ENCODE measurements around the gene STXBP2. TPM values are rescaled to one million over a fixed set of nuclear protein-coding genes. Genes with fewer than 3 reads are reported as not detected.
"Not testable (repeated sequence)": the region's sequence is repeated elsewhere in the genome, so short reads cannot be mapped to it uniquely, and the experiment has no call there.

STXBP2 gene
- total RNA-seq, 1 donor from 2014 or later = 96.3 TPM

DNA sequence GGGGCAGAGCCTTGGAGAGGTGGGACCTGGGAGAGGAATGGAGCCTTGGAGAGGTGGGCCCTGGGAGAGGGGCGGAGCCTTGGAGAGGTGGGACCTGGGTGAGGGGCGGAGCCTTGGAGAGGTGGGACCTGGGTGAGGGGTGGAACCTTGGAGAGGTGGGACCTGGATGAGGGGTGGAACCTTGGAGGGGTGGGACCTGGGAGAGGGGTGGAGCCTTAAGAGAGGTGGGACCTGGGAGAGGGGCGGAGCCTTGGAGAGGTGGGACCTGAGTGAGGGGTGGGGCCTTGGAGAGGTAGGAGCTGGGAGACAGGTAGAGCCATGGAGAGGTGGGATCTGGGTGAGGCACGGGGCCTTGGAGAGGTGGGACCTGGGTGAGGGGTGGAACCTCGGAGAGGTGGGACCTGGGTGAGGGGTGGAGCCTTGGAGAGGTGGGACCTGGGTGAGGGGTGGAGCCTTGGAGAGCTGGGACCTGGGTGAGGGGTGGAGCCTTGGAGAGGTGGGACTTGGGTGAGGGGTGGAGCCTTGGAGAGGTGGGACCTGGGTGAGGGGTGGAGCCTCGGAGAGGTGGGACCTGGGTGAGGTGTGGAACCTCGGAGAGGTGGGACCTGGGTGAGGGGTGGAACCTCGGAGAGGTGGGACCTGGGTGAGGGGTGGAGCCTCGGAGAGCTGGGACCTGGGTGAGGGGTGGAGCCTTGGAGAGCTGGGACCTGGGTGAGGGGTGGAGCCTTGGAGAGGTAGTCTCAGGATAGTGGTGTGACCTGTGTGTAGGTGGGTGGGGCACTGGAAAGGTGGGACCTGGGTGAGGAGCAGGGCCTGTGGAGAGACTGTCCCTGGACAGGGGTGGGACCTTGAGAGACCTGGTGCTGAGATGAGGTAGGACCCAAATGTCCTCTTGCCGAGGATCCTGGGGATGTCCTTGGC is 7.0 kb downstream of the STXBP2 start:
- DNase-seq (ENCODE audit: low spot score); H3K9me3 Mint-ChIP-seq; intact Hi-C loops (cut with micrococcal nuclease); H3K4me3 Mint-ChIP-seq (ENCODE audit: low read depth); H3K27ac Mint-ChIP-seq; H3K27me3 Mint-ChIP-seq (ENCODE audit: low read depth): not testable (repeated sequence)
- Mint-ChIP-seq H3K36me3 (ENCODE audit: low read depth) (peaks cover 31% of the 10 kb centered on the region), H3K4me1 (ENCODE audit: low read depth) (peaks cover 11% of the 10 kb centered on the region)

DNA sequence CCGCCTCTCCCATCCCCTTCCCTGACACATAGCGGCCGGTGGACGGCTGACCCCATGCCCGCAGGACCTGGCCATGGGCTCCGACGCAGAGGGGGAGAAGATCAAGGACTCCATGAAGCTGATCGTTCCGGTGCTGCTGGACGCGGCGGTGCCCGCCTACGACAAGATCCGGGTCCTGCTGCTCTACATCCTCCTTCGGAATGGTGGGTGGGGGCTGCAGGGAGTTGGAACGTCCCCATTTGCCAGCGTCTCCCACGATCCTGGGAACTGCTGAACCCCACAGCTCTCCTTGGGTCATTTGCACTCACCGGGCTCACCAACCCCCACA is 7.6 kb downstream of the STXBP2 start:
- Mint-ChIP-seq H3K4me1 (ENCODE audit: low read depth) (peaks cover 6% of the 10 kb centered on the region), H3K4me3 (ENCODE audit: low read depth) (no peak overlapping the region), H3K27me3 (ENCODE audit: low read depth) (no peaks in the 10 kb centered on the region), H3K9me3 (no peaks in the 10 kb centered on the region), H3K36me3 (ENCODE audit: low read depth) (peaks cover 31% of the 10 kb centered on the region), H3K27ac (no peak overlapping the region)
- no peak for DNase-seq (ENCODE audit: low spot score)
- intact Hi-C loops (cut with micrococcal nuclease) = no loop called here

DNA sequence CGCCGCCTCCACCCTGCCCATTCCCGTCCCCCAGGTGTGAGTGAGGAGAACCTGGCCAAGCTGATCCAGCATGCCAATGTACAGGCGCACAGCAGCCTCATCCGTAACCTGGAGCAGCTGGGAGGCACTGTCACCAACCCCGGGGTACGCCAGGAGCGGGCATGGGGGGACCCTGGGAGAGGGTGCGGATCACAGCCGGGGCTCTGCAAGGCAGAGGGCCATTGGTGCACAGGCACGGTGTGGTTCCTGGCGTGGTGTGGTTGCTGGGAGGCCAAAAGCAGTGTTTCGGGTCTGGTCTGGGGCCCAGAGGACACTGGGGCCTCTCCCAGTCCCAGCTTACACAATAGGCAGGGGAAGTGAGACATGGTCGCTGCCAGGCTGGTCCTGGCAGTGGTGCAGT is 8.3 kb downstream of the STXBP2 start:
- no peak for DNase-seq (ENCODE audit: low spot score)
- Mint-ChIP-seq H3K4me1 (ENCODE audit: low read depth) (no peaks in the 10 kb centered on the region), H3K27ac (no peak overlapping the region), H3K4me3 (ENCODE audit: low read depth) (no peak overlapping the region), H3K27me3 (ENCODE audit: low read depth) (no peaks in the 10 kb centered on the region), H3K9me3 (no peaks in the 10 kb centered on the region), H3K36me3 (ENCODE audit: low read depth) (peaks cover 25% of the 10 kb centered on the region)
- intact Hi-C loops (cut with micrococcal nuclease) = no loop called here

DNA sequence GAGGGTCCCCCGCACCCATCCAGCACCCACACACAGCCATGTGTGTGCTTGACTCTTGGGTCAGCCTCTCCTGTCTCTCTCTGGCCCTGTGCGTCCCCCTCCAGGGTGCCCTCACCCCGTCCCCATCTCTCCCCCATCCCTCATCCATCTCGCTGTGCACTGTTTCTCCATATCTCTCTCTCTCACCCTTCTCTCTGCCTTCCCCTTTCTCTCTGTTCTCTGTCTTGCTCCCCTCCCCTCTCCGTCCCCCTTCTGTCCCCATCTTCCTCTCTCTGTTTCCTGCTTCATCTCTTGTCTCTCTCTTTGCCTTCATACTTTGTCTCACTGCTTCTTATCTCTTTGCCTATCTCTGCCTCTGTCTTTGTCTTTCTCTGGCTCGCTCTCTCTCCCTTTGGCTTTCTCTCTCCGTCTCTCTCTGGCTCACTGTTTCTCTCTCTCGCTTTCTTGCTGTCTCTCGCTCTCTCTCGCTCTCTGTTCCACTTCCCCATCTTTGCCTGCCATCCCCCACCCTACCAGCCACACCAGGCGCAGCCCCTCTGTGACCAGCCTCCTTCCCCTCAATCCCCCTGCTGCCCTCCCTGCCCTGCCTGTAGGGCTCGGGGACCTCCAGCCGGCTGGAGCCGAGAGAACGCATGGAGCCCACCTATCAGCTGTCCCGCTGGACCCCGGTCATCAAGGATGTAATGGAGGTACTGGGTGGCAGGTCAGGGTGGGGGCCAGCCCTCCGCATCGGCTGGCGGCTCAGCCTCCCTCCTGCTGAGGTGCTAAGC is 8.9 kb downstream of the STXBP2 start:
- Mint-ChIP-seq H3K4me1 (ENCODE audit: low read depth) (no peaks in the 10 kb centered on the region), H3K27ac (no peak overlapping the region), H3K27me3 (ENCODE audit: low read depth) (no peaks in the 10 kb centered on the region), H3K9me3 (no peaks in the 10 kb centered on the region), H3K36me3 (ENCODE audit: low read depth) (peaks cover 24% of the 10 kb centered on the region), H3K4me3 (ENCODE audit: low read depth) (no peak overlapping the region)
- intact Hi-C loops (cut with micrococcal nuclease) = no loop called here
- no peak for DNase-seq (ENCODE audit: low spot score)

DNA sequence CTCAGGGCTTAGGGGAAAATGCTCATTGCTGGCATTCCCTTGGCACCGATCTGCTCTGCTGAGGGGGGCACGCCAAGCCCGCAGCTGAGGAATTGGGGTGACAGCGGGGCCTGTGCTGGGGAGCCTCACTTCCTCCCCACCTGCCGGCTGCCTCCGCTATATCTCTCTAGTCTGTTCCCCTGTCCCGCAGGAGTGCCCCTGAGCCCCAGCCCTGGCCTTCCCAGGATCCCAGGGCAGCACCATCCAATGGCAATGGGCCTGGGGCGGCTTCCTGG is 9.5 kb downstream of the STXBP2 start:
- Mint-ChIP-seq H3K9me3 (no peaks in the 10 kb centered on the region), H3K27ac (no peak overlapping the region), H3K36me3 (ENCODE audit: low read depth) (peaks cover 24% of the 10 kb centered on the region), H3K4me1 (ENCODE audit: low read depth) (no peaks in the 10 kb centered on the region), H3K27me3 (ENCODE audit: low read depth) (no peaks in the 10 kb centered on the region), H3K4me3 (ENCODE audit: low read depth) (no peak overlapping the region)
- intact Hi-C loops (cut with micrococcal nuclease) = no loop called here
- no peak for DNase-seq (ENCODE audit: low spot score)

DNA sequence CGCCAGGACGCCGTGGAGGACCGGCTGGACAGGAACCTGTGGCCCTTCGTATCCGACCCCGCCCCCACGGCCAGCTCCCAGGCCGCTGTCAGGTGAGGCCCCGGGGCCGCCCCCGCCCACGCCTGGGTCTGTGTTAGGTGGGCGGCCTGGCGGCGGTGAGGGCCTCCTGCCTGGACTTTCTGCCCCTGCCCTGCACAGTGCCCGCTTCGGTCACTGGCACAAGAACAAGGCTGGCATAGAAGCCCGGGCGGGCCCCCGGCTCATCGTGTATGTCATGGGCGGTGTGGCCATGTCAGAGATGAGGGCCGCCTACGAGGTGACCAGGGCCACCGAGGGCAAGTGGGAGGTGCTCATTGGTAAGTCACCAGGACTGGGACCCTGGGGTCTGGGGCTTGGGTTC is 10.2 kb downstream of the STXBP2 start:
- Mint-ChIP-seq H3K27me3 (ENCODE audit: low read depth) (peaks cover 3% of the 10 kb centered on the region), H3K36me3 (ENCODE audit: low read depth) (peaks cover 24% of the 10 kb centered on the region), H3K9me3 (no peaks in the 10 kb centered on the region), H3K4me3 (ENCODE audit: low read depth) (no peak overlapping the region), H3K27ac (no peak overlapping the region), H3K4me1 (ENCODE audit: low read depth) (peaks cover 2% of the 10 kb centered on the region)
- DNase-seq (ENCODE audit: low spot score) = no peak
- intact Hi-C loops (cut with micrococcal nuclease) = no loop called here

DNA sequence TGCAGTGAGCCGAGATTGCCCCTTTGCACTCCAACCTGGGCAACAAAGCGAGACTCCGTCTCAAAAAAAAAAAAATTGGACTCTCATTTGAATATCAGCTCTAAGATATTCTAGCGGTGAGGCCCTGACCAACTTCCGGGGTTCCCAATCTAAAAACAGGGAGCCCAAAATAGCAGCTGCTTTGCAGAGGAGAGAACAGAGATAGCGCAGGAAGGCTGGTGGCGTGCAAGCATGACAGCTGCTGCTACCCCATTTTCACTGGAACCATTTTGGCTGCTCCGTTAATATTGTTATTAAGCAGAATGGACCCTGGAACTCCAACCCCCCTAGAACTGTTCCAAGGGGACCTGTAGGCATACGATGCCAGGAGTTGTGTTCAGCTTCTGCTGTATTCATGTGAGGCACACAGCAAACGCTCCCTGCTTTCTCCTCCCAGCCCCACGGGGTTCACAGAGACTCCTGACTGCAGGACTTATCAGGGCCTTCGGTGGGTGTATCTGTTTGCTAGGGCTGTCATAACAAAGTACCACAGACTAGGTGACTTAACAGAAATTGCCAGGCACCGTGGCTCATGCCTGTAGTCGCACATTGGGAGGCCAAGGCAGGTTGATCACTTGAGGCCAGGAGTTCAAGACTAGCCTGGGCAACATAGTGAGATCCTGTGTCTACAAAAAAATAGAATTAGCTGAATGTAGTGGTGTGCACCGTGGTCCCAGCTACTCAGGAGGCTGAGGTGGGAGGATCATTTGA is 11.5 kb downstream of the STXBP2 start:
- Mint-ChIP-seq H3K27ac (no peak overlapping the region), H3K27me3 (ENCODE audit: low read depth) (peaks cover 3% of the 10 kb centered on the region), H3K4me1 (ENCODE audit: low read depth) (peaks cover 9% of the 10 kb centered on the region), H3K4me3 (ENCODE audit: low read depth) (no peak overlapping the region), H3K36me3 (ENCODE audit: low read depth) (peaks cover 16% of the 10 kb centered on the region), H3K9me3 (no peaks in the 10 kb centered on the region)
- no peak for DNase-seq (ENCODE audit: low spot score)
- intact Hi-C loops (cut with micrococcal nuclease) = no loop called here

DNA sequence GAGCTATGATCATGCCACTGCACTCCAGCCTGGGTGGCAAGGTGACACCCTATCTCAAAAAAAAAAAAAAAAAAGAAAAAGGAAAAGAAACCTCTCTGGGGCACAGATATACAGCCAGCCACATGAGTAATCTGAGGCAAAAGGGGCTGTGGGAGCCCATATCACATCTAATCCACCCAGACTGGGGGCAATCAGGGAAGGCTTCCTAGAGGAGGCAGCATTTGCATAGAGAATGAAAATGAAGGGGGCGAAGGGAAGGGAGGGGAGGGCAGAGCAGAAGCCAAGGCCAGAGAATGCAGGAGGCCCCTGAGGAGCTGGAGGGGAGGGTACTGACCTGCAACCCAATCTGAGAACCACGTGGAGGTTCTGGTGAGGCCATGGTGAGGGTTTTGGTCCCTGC is 13.2 kb downstream of the STXBP2 start:
- H3K4me3 Mint-ChIP-seq (ENCODE audit: low read depth) = no peak overlapping the region
- intact Hi-C loops (cut with micrococcal nuclease) = no loop called here
- peaks cover 9% of the 10 kb centered on the region for H3K36me3 Mint-ChIP-seq (ENCODE audit: low read depth)
- no peaks in the 10 kb centered on the region for H3K9me3 Mint-ChIP-seq
- no peak for DNase-seq (ENCODE audit: low spot score)
- no peak overlapping the region for H3K27ac Mint-ChIP-seq
- peaks cover 9% of the 10 kb centered on the region for H3K4me1 Mint-ChIP-seq (ENCODE audit: low read depth)
- H3K27me3 Mint-ChIP-seq (ENCODE audit: low read depth) = peaks cover 3% of the 10 kb centered on the region

DNA sequence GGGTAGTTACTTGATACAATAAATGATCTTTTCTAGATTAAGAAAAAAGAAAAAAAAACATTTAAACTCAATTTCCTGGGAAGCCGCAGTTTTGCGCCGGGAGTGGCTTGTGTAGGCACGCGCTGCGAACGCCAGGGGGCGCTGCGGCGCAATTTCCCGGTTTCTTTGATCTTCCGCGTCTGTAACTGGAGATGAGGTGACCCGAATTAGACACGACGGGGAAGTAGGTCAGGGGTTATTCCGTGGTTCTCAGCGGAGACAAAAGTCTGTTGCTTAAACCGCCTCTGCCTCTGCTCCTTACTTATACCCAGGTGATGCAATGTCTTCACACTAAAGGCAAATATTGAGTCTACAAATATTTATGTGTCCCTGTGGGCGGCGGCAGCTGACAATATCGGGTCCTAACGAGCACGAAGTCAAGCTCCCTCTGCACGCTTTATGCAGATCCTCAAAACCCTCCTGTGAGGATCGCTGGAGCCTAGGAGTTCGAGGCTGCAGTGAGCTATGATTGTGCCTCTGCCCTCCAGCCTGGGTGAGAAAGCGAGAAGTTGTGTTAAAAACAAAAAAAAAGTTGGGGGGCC is 15.2 kb downstream of the STXBP2 start:
- Mint-ChIP-seq H3K27ac (peak overlapping the region; percentile 72), H3K9me3 (no peaks in the 10 kb centered on the region), H3K4me1 (ENCODE audit: low read depth) (peaks cover 12% of the 10 kb centered on the region), H3K36me3 (ENCODE audit: low read depth) (peaks cover 4% of the 10 kb centered on the region), H3K27me3 (ENCODE audit: low read depth) (peaks cover 3% of the 10 kb centered on the region), H3K4me3 (ENCODE audit: low read depth) (peak overlapping the region; percentile 52)
- intact Hi-C loops (cut with micrococcal nuclease) = loop anchor here (1.0 kb wide), 2 partner anchors 28 to 147 kb away; partner anchors contain the start of gene TRAPPC5
- peak; percentile 79 for DNase-seq (ENCODE audit: low spot score)

DNA sequence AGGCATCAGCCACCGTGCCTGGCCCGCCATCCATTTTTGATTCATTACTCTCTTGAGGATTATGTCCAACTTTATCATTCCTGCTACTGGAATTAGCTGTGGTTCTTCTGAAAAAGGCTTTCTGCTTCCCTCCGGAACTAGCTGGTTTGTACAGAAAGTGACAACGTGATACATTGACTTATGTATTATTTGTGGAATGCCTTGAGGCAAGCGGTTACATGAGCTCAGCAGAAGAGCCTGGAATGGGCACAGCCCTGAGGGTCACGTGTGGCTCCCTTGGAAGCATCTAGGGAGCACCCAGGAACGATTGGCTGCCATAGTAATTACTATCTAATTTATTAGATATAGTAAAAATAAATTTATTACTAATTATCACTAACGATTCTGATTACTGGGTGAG is 17.5 kb downstream of the STXBP2 start:
- peaks cover 22% of the 10 kb centered on the region for H3K4me1 Mint-ChIP-seq (ENCODE audit: low read depth)
- H3K9me3 Mint-ChIP-seq = no peaks in the 10 kb centered on the region
- intact Hi-C loops (cut with micrococcal nuclease) = no loop called here
- H3K27me3 Mint-ChIP-seq (ENCODE audit: low read depth) = peaks cover 3% of the 10 kb centered on the region
- H3K27ac Mint-ChIP-seq = no peak overlapping the region
- no peaks in the 10 kb centered on the region for H3K36me3 Mint-ChIP-seq (ENCODE audit: low read depth)
- no peak for DNase-seq (ENCODE audit: low spot score)
- H3K4me3 Mint-ChIP-seq (ENCODE audit: low read depth) = no peak overlapping the region

DNA sequence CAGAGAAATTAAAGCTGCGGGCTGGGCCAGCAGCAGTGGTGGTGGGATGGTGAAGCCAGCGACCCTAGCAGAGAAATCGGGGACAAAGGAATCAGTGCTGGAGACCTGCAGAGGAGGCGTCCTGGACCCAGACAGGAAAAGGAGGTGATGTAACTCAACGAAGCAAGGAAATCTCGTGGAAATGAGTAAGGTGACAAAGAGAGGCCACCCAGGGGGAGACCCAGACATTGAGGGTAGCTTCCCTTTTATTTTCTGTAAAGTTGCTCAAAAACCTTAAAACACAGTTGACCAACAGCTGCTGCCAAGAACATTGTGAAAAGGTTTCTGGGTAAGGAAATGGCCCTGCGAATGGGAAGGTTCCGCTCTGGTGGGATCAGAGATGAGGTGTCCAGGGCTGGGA is 18.7 kb downstream of the STXBP2 start:
- intact Hi-C loops (cut with micrococcal nuclease) = no loop called here
- no peaks in the 10 kb centered on the region for H3K9me3 Mint-ChIP-seq
- no peak overlapping the region for H3K27ac Mint-ChIP-seq

DNA sequence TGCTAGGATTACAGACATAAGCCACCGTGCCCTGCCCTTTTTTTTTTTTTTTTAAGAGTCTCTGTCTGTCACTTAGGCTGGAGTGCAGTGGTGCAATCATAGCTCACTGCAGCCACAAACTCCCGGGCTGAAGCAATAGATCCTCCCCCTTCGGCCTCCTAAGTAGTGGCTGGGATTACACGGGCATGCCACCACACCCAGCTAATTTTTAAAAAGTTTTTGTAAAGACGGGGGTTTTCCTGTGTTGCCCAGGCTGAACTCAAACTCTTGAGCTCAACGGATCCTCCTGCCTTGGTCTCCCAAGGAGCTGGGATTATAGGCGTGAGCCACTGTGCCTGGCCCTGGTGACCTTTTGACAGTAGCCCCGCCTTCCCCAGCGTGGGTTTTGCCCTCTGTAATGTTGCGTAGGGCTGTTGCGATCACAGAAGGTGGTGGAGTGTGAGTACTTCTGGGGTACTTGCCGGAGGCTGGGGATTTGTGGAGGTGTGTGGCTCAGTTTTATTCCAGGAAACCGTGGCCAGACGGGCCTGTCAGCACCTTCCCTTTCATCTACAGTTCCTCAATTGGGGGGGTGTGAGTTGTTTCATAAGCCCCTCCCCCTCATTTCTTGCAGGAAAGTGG is 20.3 kb downstream of the STXBP2 start:
- no peak overlapping the region for H3K27ac Mint-ChIP-seq
- DNase-seq (ENCODE audit: low spot score) = no peak

More for the DNA sequence above, 18.7 kb downstream of the STXBP2 start:
- peaks cover 22% of the 10 kb centered on the region for H3K4me1 Mint-ChIP-seq (ENCODE audit: low read depth)
- DNase-seq (ENCODE audit: low spot score) = no peak
- H3K27me3 Mint-ChIP-seq (ENCODE audit: low read depth) = peaks cover 3% of the 10 kb centered on the region
- no peak overlapping the region for H3K4me3 Mint-ChIP-seq (ENCODE audit: low read depth)
- H3K36me3 Mint-ChIP-seq (ENCODE audit: low read depth) = no peaks in the 10 kb centered on the region

More for the DNA sequence above, 20.3 kb downstream of the STXBP2 start:
- no peak overlapping the region for H3K4me3 Mint-ChIP-seq (ENCODE audit: low read depth)
- peaks cover 3% of the 10 kb centered on the region for H3K27me3 Mint-ChIP-seq (ENCODE audit: low read depth)
- H3K4me1 Mint-ChIP-seq (ENCODE audit: low read depth) = peaks cover 19% of the 10 kb centered on the region
- H3K36me3 Mint-ChIP-seq (ENCODE audit: low read depth) = no peaks in the 10 kb centered on the region
- no peaks in the 10 kb centered on the region for H3K9me3 Mint-ChIP-seq
- intact Hi-C loops (cut with micrococcal nuclease) = no loop called here

Measured in activated T-helper 2 cell treated with anti-CD3 and anti-CD28 coated beads, Interferon-gamma antibody, Interleukin-2, Interleukin-4, amounts not matched to agents 10 μg/mL and 5 μg/mL and 100 μg/mL, durations not matched to agents 14 hours and 24 hours and 36 hours (primary cell).